ENCODE measurements around the gene HLTF. TPM values are rescaled to one million over a fixed set of nuclear protein-coding genes. Genes with fewer than 3 reads are reported as not detected.

Gene HLTF
- total RNA-seq, 1 donor from 2014 or later = 14.2 TPM

DNA sequence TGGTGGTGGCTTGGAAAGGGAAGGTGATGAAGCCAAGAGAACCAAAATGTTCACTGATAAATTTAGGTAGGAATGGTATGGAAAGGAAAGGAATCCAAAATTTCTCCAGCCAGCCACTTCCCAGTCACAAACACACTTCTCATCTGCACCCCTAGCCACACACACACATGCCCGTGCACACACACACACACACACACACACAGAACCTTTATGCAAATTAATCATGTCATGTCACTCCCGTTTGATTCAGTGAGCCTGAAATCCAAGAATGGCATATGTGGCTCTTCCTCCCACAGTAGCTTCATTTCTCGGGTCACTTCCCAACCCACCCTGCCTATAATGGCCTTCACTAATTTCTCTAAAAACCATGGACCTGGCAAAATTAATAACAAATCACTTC lies 3.1 kb upstream of the HLTF start:
- no peak for DNase-seq (ENCODE audit: low read depth in 2 of 2)

DNA sequence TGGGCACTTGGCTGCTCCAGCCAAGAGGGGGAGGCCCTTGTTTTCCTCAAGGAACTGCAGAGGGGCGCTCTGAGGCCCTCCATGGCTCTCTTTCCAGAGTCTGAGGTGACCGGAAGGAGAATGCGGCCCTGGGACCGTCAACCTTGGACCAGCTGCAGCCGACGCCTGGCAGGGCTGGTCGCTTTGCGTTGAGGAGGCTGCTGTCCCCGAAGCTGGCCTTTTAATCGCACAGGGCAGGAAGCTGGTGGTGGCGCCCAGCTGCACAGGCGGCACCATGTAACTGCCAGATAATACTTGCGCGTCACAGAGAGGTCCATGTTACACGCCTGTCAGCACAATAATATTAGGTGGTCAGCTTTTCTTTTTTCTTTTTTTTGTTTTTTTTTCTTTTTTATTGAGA lies 875 bp upstream of the HLTF start:
- DNase-seq (ENCODE audit: low read depth in 2 of 2) = no peak

DNA sequence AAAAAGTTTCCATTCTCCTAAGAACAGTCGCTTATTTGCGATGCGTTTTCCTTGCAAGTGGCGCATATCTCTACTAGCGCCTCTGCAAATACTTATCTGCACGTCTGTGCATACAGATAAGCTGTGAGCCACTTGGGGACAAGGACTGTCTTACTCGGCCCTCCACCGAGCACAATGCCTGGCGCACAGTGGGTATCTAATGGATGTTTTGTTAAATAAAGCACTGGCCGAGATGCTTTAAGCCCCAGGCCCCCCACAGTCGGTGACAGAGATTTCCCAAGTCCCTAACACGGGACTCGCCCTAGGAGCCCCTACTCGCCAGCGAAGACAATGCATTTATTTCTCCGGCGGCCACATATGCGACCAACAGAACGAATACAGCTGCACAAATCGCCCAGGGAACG lies 503 bp downstream of the HLTF start:
- no peak for DNase-seq (ENCODE audit: low read depth in 2 of 2)

DNA sequence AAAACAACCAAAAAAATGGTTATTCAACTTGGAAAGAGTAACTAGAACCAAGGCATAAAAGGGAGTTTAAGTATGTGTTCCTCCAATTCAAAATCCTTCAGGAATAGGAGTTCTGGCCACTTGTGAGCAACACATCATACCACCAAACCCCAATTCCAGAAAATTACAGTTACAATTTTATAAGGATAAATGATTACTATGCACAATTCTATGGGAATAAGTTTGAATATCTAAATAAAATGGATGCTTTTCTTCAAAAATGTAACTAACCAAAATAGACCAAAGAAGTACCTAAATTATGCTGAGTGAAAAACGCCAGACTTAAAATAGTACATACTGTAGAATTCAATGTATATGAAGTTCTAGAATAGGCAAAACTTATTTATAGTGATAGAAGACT lies 4.6 kb downstream of the HLTF start:
- no peak for DNase-seq (ENCODE audit: low read depth in 2 of 2)

DNA sequence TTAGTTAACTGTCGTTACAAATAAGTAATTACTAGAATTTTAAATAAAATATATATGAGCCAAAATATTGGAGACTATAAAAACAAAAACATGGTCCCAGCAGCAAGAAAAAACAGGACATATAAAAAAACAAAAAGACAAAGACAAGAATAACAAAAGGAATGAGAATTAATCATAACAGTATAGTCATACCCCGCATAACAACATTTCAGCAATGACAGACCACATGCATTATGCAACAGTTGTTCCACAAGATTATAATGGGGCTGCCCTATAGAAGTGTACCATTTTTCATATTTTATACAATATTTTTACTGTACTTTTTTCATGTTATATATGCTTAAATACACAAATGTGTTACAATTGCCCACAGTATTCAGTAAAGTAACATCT lies 5.6 kb downstream of the HLTF start:
- peak; percentile 51 to 83 for DNase-seq (ENCODE audit: low read depth in 2 of 2)

DNA sequence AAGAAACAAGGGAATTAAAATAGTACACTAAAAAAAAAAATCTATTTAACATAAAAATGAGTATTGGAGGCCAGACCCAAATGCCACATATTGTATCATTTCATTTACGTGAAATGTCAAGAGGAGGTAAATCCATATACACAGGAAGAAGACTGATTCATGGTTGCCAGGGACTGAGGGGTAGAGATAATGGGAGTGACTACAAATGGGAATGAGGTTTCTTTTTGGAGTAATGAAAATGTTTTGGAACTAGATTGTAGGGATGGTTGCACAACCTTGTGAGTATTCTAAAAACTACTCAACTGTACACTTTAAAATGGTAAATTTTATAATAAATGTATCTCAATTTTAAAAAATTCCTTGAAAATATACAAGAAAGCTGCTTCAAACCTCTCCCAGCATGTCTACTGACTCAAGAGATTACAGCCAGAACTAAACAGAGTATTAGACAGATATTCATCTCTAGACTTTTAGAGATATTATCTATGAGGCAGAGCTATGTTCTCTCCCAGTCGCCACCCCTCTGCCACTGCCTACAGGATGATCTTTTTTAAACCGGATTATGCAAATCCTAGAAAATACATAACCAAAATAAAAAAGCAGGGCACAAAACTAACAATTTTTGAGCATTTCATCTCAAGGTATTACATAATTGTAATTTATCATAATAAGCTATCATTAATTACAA lies 6.2 kb downstream of the HLTF start:
- peak; percentile 24 to 66 for DNase-seq (ENCODE audit: low read depth in 2 of 2)

DNA sequence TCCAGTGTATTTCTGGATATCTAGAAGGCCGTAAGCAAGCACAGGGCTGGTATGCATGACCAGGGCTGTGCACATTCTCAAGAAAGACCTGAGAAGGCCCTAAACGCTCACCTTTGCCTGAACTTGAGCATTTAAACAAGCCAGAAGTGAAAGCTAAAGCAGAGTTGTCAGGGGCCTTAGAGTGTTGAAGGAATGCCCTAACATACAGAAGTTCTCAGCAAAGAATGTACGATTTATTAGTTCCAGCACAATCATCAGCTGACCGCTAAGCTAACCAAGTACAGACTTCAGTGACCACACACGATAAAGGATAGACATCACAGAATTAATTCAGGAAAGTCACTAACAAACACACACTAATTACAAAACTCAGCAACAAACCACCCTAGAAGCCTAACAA lies 8.7 kb downstream of the HLTF start:
- no peak for DNase-seq (ENCODE audit: low read depth in 2 of 2)

DNA sequence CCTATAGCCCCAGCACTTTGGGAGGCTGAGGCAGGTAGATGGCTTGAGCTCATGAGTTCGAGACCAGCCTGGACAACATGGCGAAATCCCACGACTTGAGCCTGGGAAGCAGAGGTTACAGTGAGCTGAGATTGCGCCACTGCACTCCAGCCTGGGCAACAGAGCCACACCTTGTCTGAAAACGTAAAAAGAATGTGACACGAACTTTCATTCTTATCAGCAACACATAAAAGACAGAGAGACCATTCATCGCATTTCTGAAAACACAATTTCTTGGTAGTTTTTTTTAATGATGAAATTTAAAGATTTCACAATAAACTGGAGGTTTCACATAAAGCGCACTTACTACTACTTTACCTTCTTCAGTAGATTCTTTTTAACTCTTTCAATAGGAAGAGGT lies 18.4 kb downstream of the HLTF start:
- no peak for DNase-seq (ENCODE audit: low read depth in 2 of 2)

DNA sequence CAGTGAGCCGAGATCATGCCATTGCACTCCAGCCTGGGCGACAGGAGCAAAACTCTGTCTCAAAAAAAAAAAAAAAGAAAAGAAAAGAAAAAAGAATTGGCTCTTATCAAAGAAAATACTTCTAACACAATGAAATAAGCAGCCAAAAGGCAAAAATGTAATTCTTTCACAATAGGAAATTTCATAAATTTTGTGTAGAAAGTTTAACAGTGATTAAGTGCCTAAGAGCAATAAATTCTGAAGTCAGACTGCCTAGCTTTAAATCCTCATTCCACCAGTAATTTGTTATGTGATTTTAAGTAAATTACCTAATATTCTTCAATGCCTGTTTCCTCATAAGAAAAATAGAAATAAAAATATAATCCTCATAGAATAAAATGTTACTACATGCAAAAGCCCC lies 24.6 kb downstream of the HLTF start:
- no peak for DNase-seq (ENCODE audit: low read depth in 2 of 2)

DNA sequence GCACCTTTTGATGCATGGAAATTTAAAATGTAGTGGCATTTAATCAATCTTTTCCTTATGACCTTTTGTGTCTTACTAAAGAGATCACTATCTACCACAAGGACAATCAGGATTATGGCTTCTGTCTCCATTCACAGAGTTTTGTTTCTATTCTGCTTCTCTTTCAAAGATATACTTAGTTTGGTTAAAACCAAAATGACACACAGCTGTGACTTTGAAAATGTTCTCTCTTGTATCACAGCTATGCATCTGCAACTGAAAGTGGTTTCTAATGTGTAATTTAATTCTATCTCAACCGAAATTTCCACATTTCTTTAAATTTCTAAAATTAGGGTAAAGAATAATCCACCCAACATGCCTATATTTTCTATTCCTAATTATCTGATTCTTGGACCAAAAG lies 27.7 kb downstream of the HLTF start:
- DNase-seq (ENCODE audit: low read depth in 2 of 2) = no peak

DNA sequence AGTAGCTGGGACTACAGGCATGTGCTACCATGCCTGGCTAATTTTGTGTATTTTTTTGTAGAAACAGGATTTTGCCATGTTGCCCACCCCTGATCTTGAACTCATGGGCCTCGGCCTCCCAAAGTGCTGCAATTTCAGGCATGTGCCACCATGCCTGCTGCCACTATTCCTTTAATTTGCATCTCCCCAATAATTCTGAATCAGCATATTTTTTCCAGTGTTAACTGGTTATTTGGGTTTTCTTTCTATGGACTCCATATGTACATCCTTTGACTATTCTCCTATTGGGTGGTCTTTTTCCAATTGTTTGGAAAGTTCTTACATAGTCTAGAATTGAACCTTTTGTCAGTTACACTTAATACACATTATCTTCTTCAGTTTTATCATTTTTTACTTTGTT lies 28.1 kb downstream of the HLTF start:
- no peak for DNase-seq (ENCODE audit: low read depth in 2 of 2)

DNA sequence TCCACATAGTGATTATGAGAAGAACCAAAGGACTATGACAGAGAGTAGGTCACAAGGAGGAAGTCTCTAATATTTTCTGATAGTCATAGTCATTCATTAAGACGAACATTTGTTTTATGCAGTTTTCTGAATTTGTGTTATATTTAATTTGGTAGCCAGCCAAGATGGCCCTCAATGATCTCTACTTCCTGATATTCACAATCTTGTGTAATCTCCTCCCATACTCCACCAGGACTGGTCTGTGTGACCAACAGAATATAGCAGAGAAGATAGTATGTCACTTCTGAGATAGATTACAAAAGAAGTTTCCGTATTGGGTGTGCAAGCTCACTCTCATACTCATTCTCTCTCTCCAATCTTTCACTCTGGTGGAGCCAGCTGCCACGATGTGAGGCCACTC lies 30.8 kb downstream of the HLTF start:
- DNase-seq (ENCODE audit: low read depth in 2 of 2) = peak; percentile 18 to 64

DNA sequence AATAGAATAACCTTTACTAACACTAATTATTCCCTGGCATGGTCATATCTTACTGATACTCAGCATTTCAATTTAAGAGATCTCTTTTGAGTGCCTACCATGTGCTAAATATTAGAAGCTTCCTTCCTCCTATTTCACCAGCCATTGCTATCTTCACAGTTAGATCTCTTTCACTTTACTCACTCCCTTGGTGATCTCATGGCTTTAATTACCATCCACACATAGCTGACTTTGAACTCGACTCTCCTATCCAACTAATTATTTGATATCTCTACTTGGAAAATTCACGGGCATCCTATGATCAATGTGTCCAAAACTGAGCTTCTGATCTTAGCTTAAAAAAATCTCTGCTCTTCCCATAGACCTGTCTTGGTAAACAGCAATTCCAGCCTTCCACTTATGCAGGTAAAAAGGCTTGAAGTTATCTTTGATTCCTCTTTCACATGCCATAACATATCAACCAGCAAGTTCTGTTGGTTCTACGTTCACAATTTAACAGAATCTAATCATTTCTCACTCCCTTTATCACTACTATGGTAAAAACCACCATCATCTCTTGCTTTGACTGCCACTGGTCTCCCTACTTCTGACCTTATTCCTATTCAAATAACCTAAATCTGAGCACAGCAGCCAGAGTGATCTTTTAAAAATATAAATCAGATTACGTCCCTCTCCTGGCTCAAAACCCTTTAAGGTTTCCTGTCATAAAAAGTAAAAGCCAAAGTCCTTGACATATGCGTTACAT lies 41.8 kb downstream of the HLTF start:
- no peak for DNase-seq (ENCODE audit: low read depth in 2 of 2)

DNA sequence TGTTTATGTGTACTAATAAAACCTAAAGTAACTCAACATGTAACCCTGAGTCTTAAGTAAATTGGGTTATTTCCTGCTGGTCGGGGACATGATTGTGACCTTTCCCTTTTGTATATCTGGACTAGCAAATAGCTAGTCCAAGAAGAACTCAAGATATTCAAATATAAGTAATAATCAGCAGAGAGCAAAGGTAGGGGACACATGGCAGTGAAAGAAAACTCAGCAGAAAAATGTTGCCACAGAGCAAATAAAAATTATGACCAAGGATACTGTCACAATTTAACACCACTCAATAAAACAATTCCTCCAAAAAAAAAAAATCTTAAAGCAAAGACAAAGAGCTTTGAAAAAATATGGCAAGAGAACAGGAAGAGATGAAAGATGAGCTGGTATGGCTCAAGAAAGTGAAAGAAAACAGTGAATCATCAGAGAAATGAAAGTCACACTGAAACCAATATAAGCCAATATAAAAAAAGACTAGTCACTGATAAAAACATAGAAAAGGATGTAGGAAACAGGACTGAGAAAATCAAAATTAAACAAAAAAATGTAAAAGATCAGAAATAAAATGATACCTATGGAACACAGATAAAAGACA lies 43.4 kb downstream of the HLTF start:
- peak in 1 of 2 donors; percentile 68 for DNase-seq (ENCODE audit: low read depth in 2 of 2)

DNA sequence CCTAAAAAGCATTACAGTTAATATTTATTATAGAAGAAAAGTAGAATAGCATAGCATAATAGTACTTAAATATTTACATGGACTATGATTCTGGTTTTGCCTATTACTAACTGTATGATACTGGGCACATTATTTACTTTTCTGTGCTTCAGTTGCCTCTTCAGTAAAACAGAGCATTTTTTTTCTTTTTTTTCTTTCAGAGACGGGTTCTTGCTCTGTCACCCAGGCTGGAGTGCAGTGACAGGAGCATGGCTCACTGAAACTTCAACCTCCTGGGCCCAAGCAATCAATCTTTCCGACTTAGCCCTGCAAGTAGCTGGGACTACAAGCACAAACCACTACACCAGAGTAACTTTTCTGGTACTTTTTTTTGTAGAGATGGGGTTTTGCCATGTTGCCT lies 48.0 kb downstream of the HLTF start:
- no peak for DNase-seq (ENCODE audit: low read depth in 2 of 2)

DNA sequence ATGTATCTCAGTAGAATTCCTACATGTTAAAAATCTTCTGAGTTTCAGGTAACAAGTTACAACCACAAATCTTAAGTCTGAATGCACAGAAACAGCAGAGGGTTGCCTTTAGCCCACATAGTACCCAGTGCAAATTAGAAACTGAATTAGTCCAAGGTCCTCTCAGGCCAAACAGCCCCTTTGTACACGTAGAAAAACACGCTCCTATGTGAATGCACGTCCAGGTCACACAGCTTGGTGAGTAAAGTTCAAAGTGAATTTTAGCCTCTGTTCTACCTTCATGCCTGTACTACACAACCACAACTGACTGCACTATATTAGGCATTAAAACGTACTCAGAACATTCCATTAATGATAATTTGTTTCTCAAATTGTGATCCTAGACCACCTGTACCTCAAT lies 48.6 kb downstream of the HLTF start:
- DNase-seq (ENCODE audit: low read depth in 2 of 2) = no peak

DNA sequence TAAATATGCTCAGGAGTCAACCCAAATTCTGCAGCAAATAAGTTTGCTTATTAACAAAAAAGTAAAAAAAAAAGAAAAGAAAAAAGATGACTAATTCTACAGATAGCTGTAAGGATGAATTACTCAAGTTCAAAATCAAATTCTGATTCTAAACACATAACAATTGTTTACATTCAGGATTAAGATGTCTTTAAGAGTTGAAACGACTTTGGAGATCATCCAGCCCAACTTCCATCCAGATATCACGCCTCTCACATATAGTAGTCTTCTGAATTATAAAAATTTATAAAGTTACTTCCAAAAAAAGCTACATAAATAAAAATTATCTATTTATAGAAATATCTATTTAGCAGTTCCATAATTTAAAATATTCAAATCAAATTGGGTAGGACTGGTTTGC lies 55.2 kb downstream of the HLTF start:
- DNase-seq (ENCODE audit: low read depth in 2 of 2) = no peak

DNA sequence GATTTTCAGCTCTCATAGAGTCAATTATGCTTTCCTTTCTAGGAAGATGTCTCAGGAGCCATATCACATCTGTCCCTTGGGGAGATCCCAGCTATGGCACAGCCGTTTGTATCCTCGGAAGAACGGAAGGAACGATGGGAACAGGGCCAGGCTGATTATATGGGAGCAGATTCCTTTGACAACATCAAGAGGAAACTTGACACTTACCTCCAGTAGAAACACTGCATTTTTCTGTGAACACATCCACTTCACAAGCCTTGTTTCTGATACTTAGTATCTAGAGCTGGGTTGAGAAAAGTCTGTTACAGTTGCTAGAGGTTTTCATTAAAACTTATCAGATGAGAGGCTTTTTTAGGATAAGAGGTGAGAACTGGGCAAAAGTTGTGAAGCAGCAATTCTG lies 59.6 kb downstream of the HLTF start:
- DNase-seq (ENCODE audit: low read depth in 2 of 2) = no peak

DNA sequence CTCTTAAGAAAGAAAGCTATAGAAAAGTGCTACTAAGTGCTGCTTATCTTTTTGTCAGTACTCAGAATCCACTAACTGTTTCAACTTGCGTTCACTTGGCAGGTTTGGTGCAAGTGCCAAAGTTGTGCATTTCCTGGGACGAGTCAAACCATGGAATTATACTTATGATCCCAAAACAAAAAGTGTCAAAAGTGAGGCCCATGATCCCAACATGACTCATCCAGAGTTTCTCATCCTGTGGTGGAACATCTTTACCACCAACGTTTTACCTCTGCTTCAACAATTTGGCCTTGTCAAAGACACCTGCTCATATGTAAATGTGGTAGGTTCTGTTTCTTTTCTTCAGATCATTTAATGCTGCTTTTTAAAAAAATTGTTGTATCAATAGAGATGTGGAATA lies 62.4 kb downstream of the HLTF start:
- no peak for DNase-seq (ENCODE audit: low read depth in 2 of 2)

DNA sequence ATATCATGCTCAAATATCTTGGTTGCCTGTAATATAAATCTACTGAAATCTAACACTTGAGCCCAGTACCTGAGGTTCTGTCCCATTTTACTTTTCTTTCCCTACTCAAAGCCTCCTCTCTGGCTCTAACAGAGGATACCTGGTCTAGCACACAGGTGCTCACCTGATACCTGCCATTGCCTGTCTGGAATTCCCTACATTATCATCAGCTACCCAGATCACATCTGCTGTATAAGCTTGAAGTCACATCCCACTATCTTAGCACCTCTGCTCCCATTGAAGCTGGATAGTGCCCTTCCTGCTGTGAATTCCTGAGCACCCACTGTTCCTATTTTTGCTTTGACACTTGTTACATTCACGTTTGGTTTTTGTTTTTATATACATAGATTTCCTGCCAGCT lies 64.5 kb downstream of the HLTF start:
- no peak for DNase-seq (ENCODE audit: low read depth in 2 of 2)

DNA sequence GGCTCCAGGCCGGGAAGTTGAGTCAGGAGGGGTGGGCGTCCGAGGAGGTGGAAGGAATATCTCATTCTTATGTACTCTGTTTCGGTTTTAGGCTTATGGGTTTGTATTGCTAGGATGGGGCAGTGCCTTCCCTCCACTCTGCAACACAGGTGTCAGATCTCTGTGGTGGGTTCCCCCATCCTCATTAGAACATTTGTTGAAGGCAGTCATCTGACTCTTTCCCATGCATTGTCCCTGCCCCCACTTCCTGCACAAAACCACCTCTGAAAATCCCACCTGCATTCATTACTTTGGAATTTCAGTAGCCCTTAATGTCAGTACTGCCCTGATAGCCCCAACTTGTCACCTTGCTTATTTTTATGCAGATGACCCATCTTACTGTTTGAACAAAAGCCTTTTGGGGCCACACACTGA lies 65.5 kb downstream of the HLTF start:
- no peak for DNase-seq (ENCODE audit: low read depth in 2 of 2)

DNA sequence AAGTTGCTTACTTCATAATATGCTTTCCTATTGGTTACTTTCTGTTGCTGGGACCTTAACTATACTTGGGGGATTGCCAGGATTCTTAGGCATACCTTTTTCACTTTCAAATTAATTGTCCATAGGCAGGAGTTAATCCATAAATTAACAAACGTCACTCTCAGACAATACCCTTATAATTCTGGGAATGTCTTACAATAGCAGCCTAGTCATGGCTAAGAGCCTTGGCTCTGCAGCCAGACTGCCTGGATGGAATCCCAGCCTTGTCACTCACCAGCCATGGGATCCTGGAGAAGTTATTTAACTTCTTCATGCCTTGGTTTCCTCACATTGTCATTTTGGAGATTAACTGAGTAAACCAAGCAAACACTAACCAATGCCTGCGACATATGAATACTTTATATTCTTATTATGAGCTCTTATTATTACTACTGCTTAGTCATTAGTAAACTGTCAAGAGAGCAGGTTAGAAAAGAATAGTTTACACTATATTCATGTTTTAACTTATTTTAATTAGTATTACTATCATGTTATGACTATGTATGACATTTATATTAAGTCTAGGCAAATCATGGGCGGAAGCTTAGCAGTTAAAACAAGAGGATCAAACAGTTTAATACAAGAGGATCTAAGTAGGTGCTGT lies 66.0 kb downstream of the HLTF start:
- DNase-seq (ENCODE audit: low read depth in 2 of 2) = peak in 1 of 2 donors; percentile 50

DNA sequence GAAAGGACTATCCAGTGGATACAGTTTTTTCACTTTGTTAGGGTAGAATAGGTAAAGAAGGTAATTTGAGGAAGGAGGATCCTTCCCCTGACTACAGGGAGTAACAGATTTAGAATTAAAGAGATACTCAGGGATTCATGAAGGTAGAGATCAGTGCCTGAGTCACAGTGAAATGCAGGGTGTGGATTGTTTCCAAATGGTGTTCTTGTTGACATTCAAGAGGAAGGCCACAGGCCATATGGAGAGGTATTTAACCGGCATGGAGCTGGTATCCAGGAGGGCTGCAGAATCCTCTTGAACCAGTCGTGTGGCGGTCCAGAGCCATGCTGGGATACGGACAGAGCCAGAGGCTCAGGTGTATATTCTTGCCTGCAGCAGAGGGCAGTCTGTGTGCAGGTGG lies 66.8 kb downstream of the HLTF start:
- DNase-seq (ENCODE audit: low read depth in 2 of 2) = no peak
